OCI-LY1 (cell line): ENCODE measurements around the gene SOCS7.

ENCODE experiments used
- H2AFZ ChIP-seq: fragments of 200-600 bp; sonication (generic), shearing (Covaris generic); 2 replicates; pipeline ENCODE4 v1.6.0; 2014; ENCODE audit warnings: antibody characterized with exemption, mild to moderate bottlenecking, low read length
- H3F3A ChIP-seq: fragments of 200-600 bp; sonication (generic), shearing (Covaris generic); 2 replicates; pipeline ENCODE4 v1.6.0; 2014; ENCODE audit warnings: mild to moderate bottlenecking, antibody characterized with exemption, low read length, moderate library complexity; ENCODE audit not compliant: insufficient read depth
- H3K27ac ChIP-seq: fragments of 200-600 bp; sonication (generic); 2 replicates; pipeline ENCODE4 v1.5.1; 2014; ENCODE audit warnings: low read length, mixed run types, mild to moderate bottlenecking, low read depth; ENCODE audit not compliant: poor library complexity, severe bottlenecking
- H3K27me3 ChIP-seq: fragments of 200-600 bp; sonication (generic); 2 replicates; pipeline ENCODE4 v1.6.0; 2014; ENCODE audit warnings: antibody characterized with exemption, mild to moderate bottlenecking, low read length, moderate library complexity; ENCODE audit not compliant: insufficient read depth
- H3K36me3 ChIP-seq: fragments of 200-600 bp; sonication (generic); 2 replicates; pipeline ENCODE4 v1.6.1; 2014; ENCODE audit warnings: mild to moderate bottlenecking, antibody characterized with exemption, low read length, moderate library complexity, mixed read lengths; ENCODE audit not compliant: insufficient read depth
- H3K4me1 ChIP-seq: fragments of 200-600 bp; sonication (generic); 2 replicates; pipeline ENCODE4 v1.5.1; 2014; ENCODE audit warnings: mild to moderate bottlenecking, low read length, moderate library complexity; ENCODE audit not compliant: insufficient read depth, severe bottlenecking
- H3K4me2 ChIP-seq: fragments of 200-600 bp; sonication (generic), shearing (Covaris generic); 2 replicates; pipeline ENCODE4 v1.6.1; 2014; ENCODE audit warnings: low read length
- H3K4me3 ChIP-seq: fragments of 200-600 bp; sonication (generic); 2 replicates; pipeline ENCODE4 v1.5.1; 2014; ENCODE audit warnings: low read length, low read depth, mild to moderate bottlenecking, mixed read lengths; ENCODE audit not compliant: poor library complexity, severe bottlenecking
- H3K79me2 ChIP-seq: fragments of 200-600 bp; shearing (Covaris generic); 2 replicates; pipeline ENCODE4 v1.6.1; 2016; ENCODE audit warnings: mixed run types, low read length, mixed read lengths; ENCODE audit not compliant: insufficient read depth
- H3K9ac ChIP-seq: fragments of 200-600 bp; sonication (generic), shearing (Covaris generic); 2 replicates; pipeline ENCODE4 v1.6.1; 2014; ENCODE audit warnings: mild to moderate bottlenecking, low read length, mixed read lengths
- H3K9me2 ChIP-seq: fragments of 200-600 bp; sonication (generic), shearing (Covaris generic); 2 replicates; pipeline ENCODE4 v1.6.1; 2014; ENCODE audit warnings: low read depth, mild to moderate bottlenecking, low read length, mixed read lengths
- H3K9me3 ChIP-seq: fragments of 200-600 bp; shearing (Covaris generic); 2 replicates; pipeline ENCODE4 v1.6.1; 2014; ENCODE audit warnings: low read length, mixed read lengths
- H4K20me1 ChIP-seq: fragments of 200-600 bp; sonication (generic), shearing (Covaris generic); 2 replicates; pipeline ENCODE4 v1.6.0; 2016; ENCODE audit warnings: mild to moderate bottlenecking, low read length; ENCODE audit not compliant: insufficient read depth
- CTCF ChIP-seq: fragments of 200-600 bp; sonication (generic), shearing (Covaris generic); IDR thresholded peaks from 2 replicates; pipeline ENCODE4 v1.5.1; 2017; ENCODE audit warnings: mild to moderate bottlenecking, antibody characterized with exemption, low read length, moderate library complexity, mixed read lengths
- EZH2 ChIP-seq: fragments of 200-600 bp; sonication (generic), shearing (Covaris generic); IDR thresholded peaks from 2 replicates; pipeline ENCODE4 v1.8.0; 2017; ENCODE audit warnings: borderline replicate concordance, mixed run types, mild to moderate bottlenecking, antibody characterized with exemption, low read length, moderate library complexity, mixed read lengths

SOCS7 gene

GRCh38 chr17:38454532-38454931, 102.9 kb downstream of the SOCS7 start:
- H3F3A ChIP-seq, result no peaks in the 10 kb centered on the region
- no peak overlapping the region for H3K4me2 ChIP-seq
- H2AFZ ChIP-seq, result no peak overlapping the region
- no peaks in the 10 kb centered on the region for H4K20me1 ChIP-seq
- no peaks in the 10 kb centered on the region for H3K9me3 ChIP-seq
- no peak overlapping the region for H3K4me3 ChIP-seq
- H3K9ac ChIP-seq, result no peak overlapping the region
- peaks cover 8% of the 10 kb centered on the region; the same call in 1 of the 2 replicates for H3K27me3 ChIP-seq
- no peaks in the 10 kb centered on the region for H3K9me2 ChIP-seq
- H3K4me1 ChIP-seq, result no peaks in the 10 kb centered on the region
- TF ChIP-seq CTCF, result no peak
- no peak for TF ChIP-seq EZH2
- H3K36me3 ChIP-seq, result no peaks in the 10 kb centered on the region
- H3K27ac ChIP-seq, result no peak overlapping the region
- H3K79me2 ChIP-seq, result no peaks in the 10 kb centered on the region
